SK-N-SH (cell line): Measurements from ENCODE around the gene ZC3H10. TPM values are rescaled to one million over a fixed set of nuclear protein-coding genes. Genes with fewer than 3 reads are reported as not detected.

Experiments
- CTCF ChIA-PET: fragments of 300-600, 350-600 bp; formaldehyde crosslinking; extraction: SDS; loops from one replicate; lab custom pipeline; 2021; lab: Yijun Ruan, JAX
- POLR2A ChIA-PET: fragments of 350-600 bp; sonication (Branson Sonifier 250); formaldehyde crosslinking; extraction: SDS; loops from one replicate; lab custom pipeline; 2020; ENCODE audit warnings: antibody characterized with exemption, inconsistent platforms; lab: Yijun Ruan, JAX
- DNase-seq: peaks from one replicate; pipeline ENCODE4 v3.0.0; 2012
- H2AFZ ChIP-seq: fragments of 200-600 bp; sonication (generic); 2 replicates; pipeline ENCODE4 v1.8.1; 2016; ENCODE audit warnings: antibody characterized with exemption, mild to moderate bottlenecking, low read depth
- H3F3A ChIP-seq: fragments of 200-600 bp; sonication (generic); replicated peaks from 2 replicates; pipeline ENCODE3; 2016; ENCODE audit warnings: antibody characterized with exemption, mild to moderate bottlenecking; ENCODE audit not compliant: insufficient read depth
- H3K27ac ChIP-seq, 2 experiments: fragments of 200-500 bp in 1 of 2; fragments of 200-600 bp in 1 of 2; sonication (Bioruptor generic) in 1 of 2; sonication (generic), shearing (Covaris generic) in 1 of 2; 2 replicates each; pipeline versions ENCODE4 v1.5.1 to v1.6.1; 2014 to 2016; ENCODE audit warnings: low read depth in 2 of 2, inconsistent platforms in 1 of 2, low read length in 1 of 2, mild to moderate bottlenecking in 1 of 2, mixed read lengths in 1 of 2
- H3K27me3 ChIP-seq: fragments of 200-600 bp; sonication (generic), shearing (Covaris generic); 2 replicates; pipeline ENCODE4 v1.6.1; 2016; ENCODE audit warnings: mixed run types; ENCODE audit not compliant: insufficient read depth
- H3K36me3 ChIP-seq, 2 experiments: fragments of 200-500 bp in 1 of 2; fragments of 200-600 bp in 1 of 2; sonication (Bioruptor generic) in 1 of 2; sonication (generic) in 1 of 2; replicated peaks in 1 of 2; 2 replicates each; pipeline versions ENCODE3 to v1.5.1; 2014 to 2016; ENCODE audit warnings: low read length in 1 of 2, mild to moderate bottlenecking in 1 of 2; ENCODE audit not compliant: insufficient read depth in 2 of 2, control insufficient read depth in 1 of 2
- H3K4me1 ChIP-seq, 2 experiments: fragments of 200-500 bp in 1 of 2; fragments of 200-600 bp in 1 of 2; sonication (Bioruptor generic) in 1 of 2; sonication (generic), shearing (Covaris generic) in 1 of 2; 2 replicates each; pipeline versions ENCODE4 v1.5.1 to v1.6.1; 2014 to 2016; ENCODE audit warnings: low read depth in 1 of 2, low read length in 1 of 2, mixed run types in 1 of 2; ENCODE audit not compliant: insufficient read depth in 2 of 2, control insufficient read depth in 1 of 2
- H3K4me2 ChIP-seq: fragments of 200-600 bp; sonication (generic), shearing (Covaris generic); 2 replicates; pipeline ENCODE4 v1.6.1; 2017; ENCODE audit warnings: mixed run types
- H3K4me3 ChIP-seq, 2 experiments: fragments of 200-500 bp in 1 of 2; fragments of 200-600 bp in 1 of 2; sonication (Bioruptor generic) in 1 of 2; sonication (generic), shearing (Covaris generic) in 1 of 2; 2 replicates each; pipeline versions ENCODE4 v1.5.1 to v1.8.1; 2014 to 2016; ENCODE audit warnings: low read depth in 2 of 2, inconsistent platforms in 1 of 2, low read length in 1 of 2, mild to moderate bottlenecking in 1 of 2, mixed read lengths in 1 of 2, moderate library complexity in 1 of 2
- H3K79me2 ChIP-seq: fragments of 200-600 bp; sonication (generic); 2 replicates; pipeline ENCODE4 v1.8.1; 2017; ENCODE audit warnings: mild to moderate bottlenecking; ENCODE audit not compliant: insufficient read depth
- H3K9ac ChIP-seq: fragments of 200-600 bp; sonication (generic); 2 replicates; pipeline ENCODE4 v1.6.1; 2017; ENCODE audit warnings: mixed run types
- H3K9me2 ChIP-seq: fragments of 200-600 bp; sonication (generic); 2 replicates; pipeline ENCODE4 v1.6.1; 2017; ENCODE audit warnings: mixed run types
- H3K9me3 ChIP-seq: fragments of 200-600 bp; sonication (generic); 2 replicates; pipeline ENCODE4 v1.6.1; 2017; ENCODE audit warnings: mixed run types, mild to moderate bottlenecking, moderate library complexity
- H4K20me1 ChIP-seq: fragments of 200-600 bp; sonication (generic); 2 replicates; pipeline ENCODE4 v1.6.1; 2017; ENCODE audit warnings: mild to moderate bottlenecking, mixed run types; ENCODE audit not compliant: insufficient read depth
- CHD2 ChIP-seq: fragments of 150-350 bp; IDR thresholded peaks from 2 replicates; pipeline ENCODE4 v1.6.1; 2018; ENCODE audit warnings: low read length; ENCODE audit not compliant: partially characterized antibody
- FOSL2 ChIP-seq: IDR thresholded peaks from 2 replicates; pipeline ENCODE4 v1.4.0; 2012; ENCODE audit warnings: low read depth, mild to moderate bottlenecking, moderate library complexity, borderline replicate concordance
- GABPA ChIP-seq: IDR thresholded peaks from 2 replicates; pipeline ENCODE4 v1.4.0; 2012; ENCODE audit warnings: low read depth, mild to moderate bottlenecking
- IRF3 ChIP-seq: fragments of 150-350 bp; IDR thresholded peaks from 2 replicates; pipeline ENCODE4 v1.6.1; 2016; ENCODE audit warnings: mild to moderate bottlenecking, low read depth, low read length
- JUND ChIP-seq: IDR thresholded peaks from 2 replicates; pipeline ENCODE4 v1.4.0; 2012
- MAX ChIP-seq: IDR thresholded peaks from 2 replicates; pipeline ENCODE4 v1.4.0; 2012; ENCODE audit warnings: low read depth
- MEF2A ChIP-seq: IDR thresholded peaks from 2 replicates; pipeline ENCODE4 v1.4.0; 2012; ENCODE audit warnings: low read depth, borderline replicate concordance
- NFIC ChIP-seq: IDR thresholded peaks from 2 replicates; pipeline ENCODE4 v1.4.0; 2012; ENCODE audit warnings: borderline replicate concordance
- NRF1 ChIP-seq: IDR thresholded peaks from 2 replicates; pipeline ENCODE4 v1.6.1; 2012; ENCODE audit warnings: low read depth, mild to moderate bottlenecking, low read length
- PBX3 ChIP-seq: IDR thresholded peaks from 2 replicates; pipeline ENCODE4; 2012
- RFX5 ChIP-seq: IDR thresholded peaks from 2 replicates; pipeline ENCODE4 v1.6.1; 2012; ENCODE audit warnings: mild to moderate bottlenecking, improper control_type of control experiment, low read length
- TCF12 ChIP-seq: IDR thresholded peaks from 2 replicates; pipeline ENCODE4 v1.4.0; 2012
- USF2 ChIP-seq: fragments of 150-350 bp; IDR thresholded peaks from 2 replicates; pipeline ENCODE4 v1.6.1; 2017; ENCODE audit warnings: antibody characterized with exemption, low read length, low read depth, borderline replicate concordance
- WGBS: methylation state at CpG from one replicate; pipeline ENCODE4 v1.1.6; 2017; ENCODE audit warnings: low lambda C conversion rate; 5-methylcytosine and 5-hydroxymethylcytosine counted together
- polyA plus RNA-seq, 3 experiments: library from polyadenylated mRNA; depleted of rRNA; stranded (reverse); fragments of >200 nt; gene quantifications; 2 replicates each; pipeline ENCODE4 v1.2.3, GENCODE V29; 2012

ZC3H10 gene
- polyA plus RNA-seq, 1 of the 3 experiments (the other 2 are of a cell fraction) = 2.0 TPM

- H3K4me2 ChIP-seq = no peak overlapping the region
- no peak overlapping the region for H3K27ac ChIP-seq
- peaks cover 53% of the 10 kb centered on the region for H3K79me2 ChIP-seq
- H3K9ac ChIP-seq = no peak overlapping the region
- H4K20me1 ChIP-seq = peaks cover 2% of the 10 kb centered on the region; the same call in 1 of the 2 replicates
- ChIA-PET POLR2A (interaction anchor here (0.6 kb wide), 1 partner anchor 38 kb away, joined by 3 read pairs; no protein-coding TSS in a partner anchor), CTCF (interaction anchor here (0.6 to 16.0 kb wide), 4 partner anchors 40 to 127 kb away, joined by 3 to 272 read pairs (median 3); partner anchors contain the start of gene SMARCC2)
- TF ChIP-seq JUND (no peak), PBX3 (no peak), RFX5 (no peak)
- H3K27me3 ChIP-seq = no peaks in the 10 kb centered on the region
- peaks cover 45% of the 10 kb centered on the region for H3F3A ChIP-seq
- H3K4me3 ChIP-seq = no peak overlapping the region
- peaks cover 25 to 31% of the 10 kb centered on the region in 2 experiments for H3K4me1 ChIP-seq
- H3K9me3 ChIP-seq = no peaks in the 10 kb centered on the region
- no peak for DNase-seq
- peaks cover 9 to 19% of the 10 kb centered on the region in 2 experiments for H3K36me3 ChIP-seq
- H3K9me2 ChIP-seq = no peaks in the 10 kb centered on the region
- WGBS = 95% methylated on average over 2 of the region's 2 CpGs
- no peak overlapping the region for H2AFZ ChIP-seq
These were observed 4.6 kb downstream of the ZC3H10 start for GRCh38 chr12:56122637-56123036.

GRCh38 chr12:56124133-56124532, 6.1 kb downstream of the ZC3H10 start:
- H4K20me1 ChIP-seq = no peaks in the 10 kb centered on the region
- 97% methylated on average over 4 of the region's 4 CpGs for WGBS
- ChIA-PET CTCF (interaction anchor here (0.9 to 16.0 kb wide), 6 partner anchors 28 to 134 kb away, joined by 3 to 272 read pairs (median 10); partner anchors contain the start of genes ANKRD52, MYL6B, RNF41 and SMARCC2), POLR2A (no interaction called here)
- no peaks in the 10 kb centered on the region for H3K27me3 ChIP-seq
- no peak overlapping the region for H3K27ac ChIP-seq
- H3K79me2 ChIP-seq = peaks cover 54% of the 10 kb centered on the region
- no peak for TF ChIP-seq NRF1
- no peak for TF ChIP-seq NFIC
- H3K9ac ChIP-seq = no peak overlapping the region
- no peaks in the 10 kb centered on the region for H3K9me2 ChIP-seq
- H3K4me1 ChIP-seq = peaks cover 22 to 24% of the 10 kb centered on the region in 2 experiments
- no peaks in the 10 kb centered on the region for H3K9me3 ChIP-seq
- peaks cover 9 to 18% of the 10 kb centered on the region in 2 experiments for H3K36me3 ChIP-seq
- peaks cover 37% of the 10 kb centered on the region for H3F3A ChIP-seq
- no peak overlapping the region for H3K4me3 ChIP-seq
- DNase-seq = no peak
- no peak overlapping the region for H3K4me2 ChIP-seq
- no peak overlapping the region for H2AFZ ChIP-seq

- Histone ChIP-seq H3F3A (peaks cover 34% of the 10 kb centered on the region), H4K20me1 (no peaks in the 10 kb centered on the region), H2AFZ (no peak overlapping the region), H3K79me2 (peaks cover 58% of the 10 kb centered on the region), H3K27ac (peak overlapping the region; percentile 77 to 88), H3K36me3 (peaks cover 16 to 18% of the 10 kb centered on the region in 2 experiments), H3K4me1 (peaks cover 13 to 23% of the 10 kb centered on the region in 2 experiments), H3K27me3 (no peaks in the 10 kb centered on the region), H3K9me3 (no peaks in the 10 kb centered on the region), H3K4me3 (no peak overlapping the region), H3K9ac (peak overlapping the region; percentile 66; the same call in 1 of the 2 replicates), H3K4me2 (peak overlapping the region; percentile 86), H3K9me2 (no peaks in the 10 kb centered on the region)
- TF ChIP-seq USF2 = no peak
- no peak for TF ChIP-seq IRF3
- no peak for TF ChIP-seq CHD2
- no peak for TF ChIP-seq GABPA
- no peak for TF ChIP-seq JUND
- no peak for TF ChIP-seq MAX
- no peak for TF ChIP-seq TCF12
- no peak for TF ChIP-seq FOSL2
- no peak for TF ChIP-seq MEF2A
- DNase-seq = no peak
- 62% methylated on average over 3 of the region's 3 CpGs for WGBS
- CTCF ChIA-PET = interaction anchor here (0.6 to 16.0 kb wide), 19 partner anchors 9 to 158 kb away, joined by 3 to 272 read pairs (median 5); partner anchors contain the start of genes ANKRD52, MYL6, MYL6B and SMARCC2
- POLR2A ChIA-PET = interaction anchor here (0.7 to 2.9 kb wide), 4 partner anchors 9 to 95 kb away, joined by 3 to 44 read pairs (median 4); partner anchors contain the start of genes RNF41, RPL41, SMARCC2 and ZC3H10
These were observed 8.7 kb downstream of the ZC3H10 start for GRCh38 chr12:56126732-56127239.
